ENCODE results near the gene TMEM184A.

GRCh38 chr7:1576521-1577253 lies 20.7 kb upstream of the TMEM184A start:
- TF ChIP-seq, protein P1, sequence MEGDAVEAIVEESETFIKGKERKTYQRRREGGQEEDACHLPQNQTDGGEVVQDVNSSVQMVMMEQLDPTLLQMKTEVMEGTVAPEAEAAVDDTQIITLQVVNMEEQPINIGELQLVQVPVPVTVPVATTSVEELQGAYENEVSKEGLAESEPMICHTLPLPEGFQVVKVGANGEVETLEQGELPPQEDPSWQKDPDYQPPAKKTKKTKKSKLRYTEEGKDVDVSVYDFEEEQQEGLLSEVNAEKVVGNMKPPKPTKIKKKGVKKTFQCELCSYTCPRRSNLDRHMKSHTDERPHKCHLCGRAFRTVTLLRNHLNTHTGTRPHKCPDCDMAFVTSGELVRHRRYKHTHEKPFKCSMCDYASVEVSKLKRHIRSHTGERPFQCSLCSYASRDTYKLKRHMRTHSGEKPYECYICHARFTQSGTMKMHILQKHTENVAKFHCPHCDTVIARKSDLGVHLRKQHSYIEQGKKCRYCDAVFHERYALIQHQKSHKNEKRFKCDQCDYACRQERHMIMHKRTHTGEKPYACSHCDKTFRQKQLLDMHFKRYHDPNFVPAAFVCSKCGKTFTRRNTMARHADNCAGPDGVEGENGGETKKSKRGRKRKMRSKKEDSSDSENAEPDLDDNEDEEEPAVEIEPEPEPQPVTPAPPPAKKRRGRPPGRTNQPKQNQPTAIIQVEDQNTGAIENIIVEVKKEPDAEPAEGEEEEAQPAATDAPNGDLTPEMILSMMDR (IDR thresholded peaks at IDR 0.05 in 2 of 3, conservative IDR thresholded peaks at IDR 0.05 in 1 of 3; ENCODE audit: control insufficient read depth in 2 of 3, extremely low read depth in 1 of 3, insufficient read depth in 1 of 3, low read depth in 3 of 3, low read length in 3 of 3), result no peak
- TF ChIP-seq POLR2A (IDR thresholded peaks at IDR 0.05; ENCODE audit: low read depth, low read length) (no peak), BHLHE40 (IDR thresholded peaks at IDR 0.05; ENCODE audit: borderline replicate concordance in 1 of 2, low read depth in 2 of 2, low read length in 1 of 2) (no peak), IKZF2 (IDR thresholded peaks at IDR 0.05) (no peak)
- TF ChIP-seq, protein P2, sequence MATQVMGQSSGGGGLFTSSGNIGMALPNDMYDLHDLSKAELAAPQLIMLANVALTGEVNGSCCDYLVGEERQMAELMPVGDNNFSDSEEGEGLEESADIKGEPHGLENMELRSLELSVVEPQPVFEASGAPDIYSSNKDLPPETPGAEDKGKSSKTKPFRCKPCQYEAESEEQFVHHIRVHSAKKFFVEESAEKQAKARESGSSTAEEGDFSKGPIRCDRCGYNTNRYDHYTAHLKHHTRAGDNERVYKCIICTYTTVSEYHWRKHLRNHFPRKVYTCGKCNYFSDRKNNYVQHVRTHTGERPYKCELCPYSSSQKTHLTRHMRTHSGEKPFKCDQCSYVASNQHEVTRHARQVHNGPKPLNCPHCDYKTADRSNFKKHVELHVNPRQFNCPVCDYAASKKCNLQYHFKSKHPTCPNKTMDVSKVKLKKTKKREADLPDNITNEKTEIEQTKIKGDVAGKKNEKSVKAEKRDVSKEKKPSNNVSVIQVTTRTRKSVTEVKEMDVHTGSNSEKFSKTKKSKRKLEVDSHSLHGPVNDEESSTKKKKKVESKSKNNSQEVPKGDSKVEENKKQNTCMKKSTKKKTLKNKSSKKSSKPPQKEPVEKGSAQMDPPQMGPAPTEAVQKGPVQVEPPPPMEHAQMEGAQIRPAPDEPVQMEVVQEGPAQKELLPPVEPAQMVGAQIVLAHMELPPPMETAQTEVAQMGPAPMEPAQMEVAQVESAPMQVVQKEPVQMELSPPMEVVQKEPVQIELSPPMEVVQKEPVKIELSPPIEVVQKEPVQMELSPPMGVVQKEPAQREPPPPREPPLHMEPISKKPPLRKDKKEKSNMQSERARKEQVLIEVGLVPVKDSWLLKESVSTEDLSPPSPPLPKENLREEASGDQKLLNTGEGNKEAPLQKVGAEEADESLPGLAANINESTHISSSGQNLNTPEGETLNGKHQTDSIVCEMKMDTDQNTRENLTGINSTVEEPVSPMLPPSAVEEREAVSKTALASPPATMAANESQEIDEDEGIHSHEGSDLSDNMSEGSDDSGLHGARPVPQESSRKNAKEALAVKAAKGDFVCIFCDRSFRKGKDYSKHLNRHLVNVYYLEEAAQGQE (IDR thresholded peaks at IDR 0.05; ENCODE audit: low read depth, low read length), result no peak

Measured in GM12878 (cell line).